H1 (cell line): ENCODE measurements around the gene RBM42. TPM values are rescaled to one million over a fixed set of nuclear protein-coding genes. Genes with fewer than 3 reads are reported as not detected.

Experiments used
- CTCF ChIA-PET: fragments of 300-600 bp; sonication (Branson Sonifier 250); formaldehyde crosslinking; loops from one replicate; lab custom pipeline; 2021; ENCODE audit not compliant: partially characterized antibody; lab: Charles Lee
- POLR2A ChIA-PET: fragments of 300-600 bp; sonication (Branson Sonifier 250); formaldehyde crosslinking; loops from one replicate; lab custom pipeline; 2021; ENCODE audit warnings: inconsistent platforms; ENCODE audit not compliant: partially characterized antibody; lab: Charles Lee
- DNase-seq, 2 experiments: peaks; one replicate each; pipeline versions ENCODE4 v3.0.0 to v3.0.0-alpha.2; 2010 to 2022; ENCODE audit warnings: low spot score in 2 of 2, low read depth in 1 of 2, mixed read lengths in 1 of 2
- FAIRE-seq: peaks from 2 replicates; lab custom pipeline; 2011; peaks lifted over from hg19 to GRCh38; lab: Jason Lieb, UNC
- H2AFZ ChIP-seq: 2 replicates; pipeline ENCODE4 v1.8.1; 2012; ENCODE audit warnings: low read length, inconsistent platforms
- H2AK5ac ChIP-seq: 2 replicates; pipeline ENCODE4 v1.6.1; 2013; ENCODE audit warnings: low read depth, low read length
- H2BK120ac ChIP-seq: replicated peaks from 2 replicates; pipeline ENCODE3; 2013; ENCODE audit warnings: low read depth, low read length, inconsistent platforms
- H2BK12ac ChIP-seq: 2 replicates; pipeline ENCODE4 v1.6.1; 2013; ENCODE audit warnings: low read depth, low read length
- H2BK15ac ChIP-seq: 2 replicates; pipeline ENCODE4 v1.6.1; 2013; ENCODE audit warnings: low read length
- H2BK20ac ChIP-seq: 2 replicates; pipeline ENCODE4 v1.6.1; 2013; ENCODE audit warnings: low read length
- H2BK5ac ChIP-seq: 2 replicates; pipeline ENCODE4 v1.6.1; 2013; ENCODE audit warnings: low read depth, low read length
- H3K14ac ChIP-seq: 2 replicates; pipeline ENCODE4 v1.6.1; 2013; ENCODE audit warnings: inconsistent platforms; ENCODE audit not compliant: insufficient read length
- H3K18ac ChIP-seq: 2 replicates; pipeline ENCODE4 v1.6.1; 2013; ENCODE audit warnings: low read length; ENCODE audit errors: extremely low read depth
- H3K23ac ChIP-seq: 2 replicates; pipeline ENCODE4 v1.6.1; 2013; ENCODE audit warnings: inconsistent platforms; ENCODE audit not compliant: insufficient read length
- H3K23me2 ChIP-seq: 2 replicates; pipeline ENCODE4 v1.6.1; 2013; ENCODE audit warnings: low read depth, low read length
- H3K27ac ChIP-seq: 2 replicates; pipeline ENCODE4 v1.6.1; 2011; ENCODE audit warnings: low read depth, low read length, inconsistent platforms
- H3K27me3 ChIP-seq, 4 experiments: replicated peaks in 1 of 4; 1 replicate in 1 of 4; 2 replicates in 3 of 4; pipeline versions ENCODE4 v1.6.1 to v1.8.1; 2011 to 2013; ENCODE audit warnings: low read length in 3 of 4, mild to moderate bottlenecking in 3 of 4, inconsistent platforms in 2 of 4, mixed read lengths in 2 of 4, moderate library complexity in 1 of 4; ENCODE audit not compliant: control insufficient read depth in 3 of 4, insufficient read depth in 3 of 4; ENCODE audit errors: extremely low read depth in 1 of 4
- H3K36me3 ChIP-seq, 4 experiments: 2 replicates each; pipeline versions ENCODE4 v1.6.1 to v1.8.1; 2011 to 2013; ENCODE audit warnings: mild to moderate bottlenecking in 4 of 4, low read length in 3 of 4, moderate library complexity in 2 of 4, control low read depth in 1 of 4, inconsistent platforms in 1 of 4; ENCODE audit not compliant: insufficient read depth in 4 of 4, control insufficient read depth in 2 of 4
- H3K4ac ChIP-seq: replicated peaks from 2 replicates; pipeline ENCODE3; 2013; ENCODE audit warnings: low read length, low read depth, mixed read lengths, inconsistent platforms; ENCODE audit not compliant: insufficient read length
- H3K4me1 ChIP-seq, 4 experiments: replicated peaks in 1 of 4; 1 replicate in 1 of 4; 2 replicates in 3 of 4; pipeline versions ENCODE4 v1.6.1 to v1.8.1; 2011 to 2013; ENCODE audit warnings: low read length in 3 of 4, inconsistent platforms in 2 of 4, mixed read lengths in 1 of 4; ENCODE audit not compliant: insufficient read depth in 4 of 4, control insufficient read depth in 3 of 4
- H3K4me2 ChIP-seq, 2 experiments: 2 replicates each; pipeline versions ENCODE4 v1.6.1 to v1.8.1; 2011 to 2013; ENCODE audit warnings: low read depth in 2 of 2, low read length in 2 of 2, control low read depth in 1 of 2, inconsistent platforms in 1 of 2, mild to moderate bottlenecking in 1 of 2; ENCODE audit not compliant: insufficient read depth in 1 of 2
- H3K4me3 ChIP-seq, 4 experiments: fragments of 200-600, 300-600 bp in 1 of 4; sonication (generic), shearing (Covaris generic), sonication (Bioruptor Twin) in 1 of 4; 2 replicates each; pipeline versions ENCODE4 v1.5.1 to v1.8.1; 2011 to 2016; ENCODE audit warnings: low read length in 4 of 4, low read depth in 3 of 4, control low read depth in 2 of 4, inconsistent platforms in 2 of 4, mild to moderate bottlenecking in 2 of 4, mixed read lengths in 1 of 4, moderate library complexity in 1 of 4; ENCODE audit not compliant: insufficient read depth in 2 of 4; ENCODE audit errors: extremely low read depth in 1 of 4
- H3K56ac ChIP-seq: replicated peaks from 2 replicates; pipeline ENCODE3; 2013; ENCODE audit warnings: low read depth, mild to moderate bottlenecking, mixed read lengths, low read length, inconsistent platforms; ENCODE audit not compliant: insufficient read length
- H3K79me1 ChIP-seq: 2 replicates; pipeline ENCODE4 v1.6.1; 2013; ENCODE audit warnings: low read depth, low read length, control low read depth
- H3K79me2 ChIP-seq, 2 experiments: 2 replicates each; pipeline versions ENCODE4 v1.6.1 to v1.8.1; 2012 to 2013; ENCODE audit warnings: low read length in 2 of 2, mild to moderate bottlenecking in 2 of 2, inconsistent platforms in 1 of 2; ENCODE audit not compliant: insufficient read depth in 2 of 2, control insufficient read depth in 1 of 2
- H3K9ac ChIP-seq, 4 experiments: replicated peaks in 1 of 4; 1 replicate in 1 of 4; 2 replicates in 3 of 4; pipeline versions ENCODE4 v1.6.1 to v1.8.1; 2011 to 2013; ENCODE audit warnings: low read depth in 3 of 4, low read length in 3 of 4, control low read depth in 2 of 4, mild to moderate bottlenecking in 2 of 4, moderate library complexity in 2 of 4, inconsistent platforms in 1 of 4; ENCODE audit errors: extremely low read depth in 1 of 4
- H3K9me3 ChIP-seq, 2 experiments: 2 replicates each; pipeline versions ENCODE4 v1.6.1 to v1.8.1; 2012 to 2013; ENCODE audit warnings: mild to moderate bottlenecking in 2 of 2, moderate library complexity in 2 of 2, control low read depth in 1 of 2, inconsistent platforms in 1 of 2, low read depth in 1 of 2, low read length in 1 of 2, mixed read lengths in 1 of 2; ENCODE audit not compliant: insufficient read depth in 2 of 2
- H4K20me1 ChIP-seq, 2 experiments: replicated peaks in 1 of 2; 2 replicates each; pipeline versions ENCODE3 to v1.8.1; 2011 to 2013; ENCODE audit warnings: inconsistent platforms in 2 of 2, low read length in 2 of 2, mild to moderate bottlenecking in 1 of 2; ENCODE audit not compliant: insufficient read depth in 2 of 2, control insufficient read depth in 1 of 2
- H4K5ac ChIP-seq: 2 replicates; pipeline ENCODE4 v1.6.1; 2013; ENCODE audit warnings: low read length, low read depth, mixed read lengths, inconsistent platforms; ENCODE audit not compliant: insufficient read length
- H4K8ac ChIP-seq: 2 replicates; pipeline ENCODE4 v1.8.0; 2013; ENCODE audit warnings: mild to moderate bottlenecking, moderate library complexity, low read length, inconsistent platforms; ENCODE audit not compliant: insufficient read depth; ENCODE audit errors: extremely low read depth
- H4K91ac ChIP-seq: replicated peaks from 2 replicates; pipeline ENCODE3; 2013; ENCODE audit warnings: low read length, mixed read lengths, inconsistent platforms; ENCODE audit not compliant: insufficient read length
- ATF3 ChIP-seq: IDR thresholded peaks from 2 replicates; pipeline ENCODE4 v1.6.1; 2011; ENCODE audit warnings: low read depth, mild to moderate bottlenecking, low read length; ENCODE audit not compliant: insufficient read depth
- CHD1 ChIP-seq: IDR thresholded peaks from 2 replicates; pipeline ENCODE4 v1.6.1; 2012; ENCODE audit warnings: low read depth, low read length, improper control_type of control experiment
- KDM4A ChIP-seq: IDR thresholded peaks from one replicate; pipeline ENCODE4 v1.7.1; 2012; ENCODE audit warnings: low read depth, mild to moderate bottlenecking, moderate library complexity, low read length, inconsistent platforms; ENCODE audit not compliant: severe bottlenecking
- PHF8 ChIP-seq: fragments of 200-600 bp; sonication (generic); conservative IDR thresholded peaks from 2 replicates; pipeline ENCODE4 v1.7.1; 2012; ENCODE audit warnings: low read depth, mild to moderate bottlenecking, inconsistent platforms, low read length, moderate library complexity
- SP4 ChIP-seq: IDR thresholded peaks from 2 replicates; pipeline ENCODE4 v1.6.1; 2012; ENCODE audit warnings: low read length, inconsistent platforms
- WGBS, 2 experiments: shearing (Covaris generic) in 1 of 2; methylation state at CpG; one replicate each; pipeline versions ENCODE4 v1.1.6 to v1.1.7; 2013 to 2015; ENCODE audit warnings: low lambda C conversion rate in 2 of 2, mixed read lengths in 2 of 2, inconsistent platforms in 1 of 2, low coverage in 1 of 2, missing lambda C conversion rate in 1 of 2; ENCODE audit not compliant: insufficient replicate concordance in 2 of 2, insufficient coverage in 1 of 2, insufficient read length in 1 of 2; ENCODE audit errors: extremely low coverage in 1 of 2, missing lambda C conversion rate in 1 of 2; 5-methylcytosine and 5-hydroxymethylcytosine counted together
- polyA plus RNA-seq, 7 experiments: library from polyadenylated mRNA; depleted of rRNA in 3 of 7; stranded (reverse) in 5 of 7; unstranded in 2 of 7; fragments of >200 nt in 5 of 7; fragments of 200-250 nt in 2 of 7; gene quantifications; 1 replicate in 5 of 7; 2 replicates in 1 of 7; 4 replicates in 1 of 7; pipeline versions ENCODE4 v1.2.1 to v1.2.3, GENCODE V29; 2011 to 2013; ENCODE audit warnings: missing spikeins in 2 of 7, mixed read lengths in 2 of 7
- total RNA-seq: library from RNA; stranded (reverse); fragmentation: NEBNext Ultra II Directional; extraction: Animal tissue kit (Norgen Biotek cat#: 25700); gene quantifications from 2 replicates; pipeline ENCODE4 v1.2.1, GENCODE V29; 2021

Gene RBM42
- total and polyA plus RNA-seq, 2 of the 8 experiments (the other 6 are each of a cell fraction or from before 2014, with no cell fraction given): 59.8 to 80.8 TPM

GRCh38 chr19:35675589-35676140 lies 46.8 kb downstream of the RBM42 start:
- Histone ChIP-seq H3K4me2 (no peak overlapping the region), H2AK5ac (no peak overlapping the region), H3K18ac (no peak overlapping the region), H3K79me2 (no peaks in the 10 kb centered on the region), H3K9me3 (no peaks in the 10 kb centered on the region), H3K23ac (no peak overlapping the region), H2BK120ac (no peak overlapping the region), H4K5ac (no peak overlapping the region), H3K27me3 (peaks cover 0 to 4% (median 1%) of the 10 kb centered on the region in 4 experiments; a peak in 1 of 7 replicates), H3K4ac (no peak overlapping the region), H2BK20ac (no peak overlapping the region), H3K27ac (no peak overlapping the region), H4K91ac (no peak overlapping the region), H3K36me3 (no peaks in the 10 kb centered on the region), H3K4me1 (no peaks in the 10 kb centered on the region; a peak in 2 of 7 replicates), H3K9ac (no peak overlapping the region), H3K79me1 (no peaks in the 10 kb centered on the region), H3K56ac (no peak overlapping the region), H3K14ac (no peak overlapping the region), H3K4me3 (no peak overlapping the region), H2BK5ac (no peak overlapping the region), H3K23me2 (no peaks in the 10 kb centered on the region; the same call in 1 of the 2 replicates), H2AFZ (no peak overlapping the region), H2BK12ac (no peak overlapping the region), H4K8ac (no peak overlapping the region), H4K20me1 (no peaks in the 10 kb centered on the region), H2BK15ac (no peak overlapping the region)
- CTCF ChIA-PET: interaction anchor here (0.5 to 1.2 kb wide), 4 partner anchors 9 to 114 kb away, joined by 3 to 5 read pairs (median 4); no protein-coding TSS in a partner anchor
- no peak for TF ChIP-seq KDM4A
- TF ChIP-seq PHF8: no peak
- TF ChIP-seq ATF3: no peak
- TF ChIP-seq SP4: no peak
- no peak for TF ChIP-seq CHD1
- FAIRE-seq (no peak), DNase-seq (no peak)
- WGBS, 2 experiments: 87% methylated on average over 15 of the region's 15 CpGs; no CpG with 5 or more reads in 1 of the 2 experiments
- POLR2A ChIA-PET: interaction anchor here (0.6 kb wide), 1 partner anchor 286 kb away, joined by 3 read pairs; no protein-coding TSS in a partner anchor
